HG02610 (cell line): Measurements from ENCODE around the gene VAV2.
"Not testable (repeated sequence)": the region's sequence is repeated elsewhere in the genome, so short reads cannot be mapped to it uniquely, and the experiment has no call there.

Experiments
- ATAC-seq: cut with Tn5 transposase; IDR thresholded peaks from one replicate; pipeline ENCODE4 v1.9.1; 2021; ENCODE audit warnings: mild to moderate bottlenecking, moderate library complexity; ENCODE audit not compliant: unreplicated experiment

VAV2 gene

DNA sequence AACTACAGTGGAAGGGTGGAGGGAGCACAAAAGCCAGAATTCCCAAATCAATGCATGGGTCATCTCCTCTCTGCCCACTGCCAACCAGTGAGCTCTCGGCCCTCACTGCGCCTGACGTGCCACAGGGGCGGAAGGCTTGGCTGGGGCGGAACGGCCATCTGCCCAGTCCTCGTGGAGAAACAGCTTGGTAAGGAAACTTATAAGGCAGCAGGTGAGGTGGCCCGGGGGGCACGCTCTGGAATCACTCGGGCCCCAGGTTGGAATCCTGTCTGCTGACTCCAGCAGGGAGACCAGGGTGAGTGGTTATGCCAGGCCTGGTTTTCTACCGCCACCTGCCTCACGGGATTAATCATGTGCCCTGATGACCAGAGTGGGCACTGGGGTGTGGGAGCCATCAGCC, 52.3 kb downstream of the VAV2 start:
- ATAC-seq: no peak

GRCh38 chr9:133939171-133939785, 52.8 kb downstream of the VAV2 start:
- no peak for ATAC-seq

DNA sequence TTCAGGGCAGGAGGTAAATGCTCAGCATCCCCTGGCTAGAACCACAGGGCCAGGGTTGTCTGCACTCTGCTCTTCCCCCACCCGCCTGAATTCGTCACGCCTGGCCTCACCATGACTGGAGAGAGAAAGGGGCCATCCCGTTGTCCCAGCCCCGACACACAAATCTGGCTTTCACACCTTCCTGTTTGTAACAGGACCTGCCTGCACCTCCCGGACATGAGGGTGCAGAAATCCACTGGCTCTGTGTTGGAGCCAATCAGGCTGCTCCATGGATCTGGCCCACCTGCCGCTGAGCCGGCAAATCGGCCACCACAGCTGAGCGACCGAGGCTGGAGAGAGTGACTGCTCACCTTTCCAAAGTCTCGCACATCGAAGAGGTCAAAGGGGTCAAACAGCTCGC, 53.4 kb downstream of the VAV2 start:
- no peak for ATAC-seq

GRCh38 chr9:133938086-133938485, 54.0 kb downstream of the VAV2 start:
- no peak for ATAC-seq

GRCh38 chr9:133937120-133937519, 55.0 kb downstream of the VAV2 start:
- no peak for ATAC-seq

- no peak for ATAC-seq
Measured at GRCh38 chr9:133935328-133936005, 56.7 kb downstream of the VAV2 start.

DNA sequence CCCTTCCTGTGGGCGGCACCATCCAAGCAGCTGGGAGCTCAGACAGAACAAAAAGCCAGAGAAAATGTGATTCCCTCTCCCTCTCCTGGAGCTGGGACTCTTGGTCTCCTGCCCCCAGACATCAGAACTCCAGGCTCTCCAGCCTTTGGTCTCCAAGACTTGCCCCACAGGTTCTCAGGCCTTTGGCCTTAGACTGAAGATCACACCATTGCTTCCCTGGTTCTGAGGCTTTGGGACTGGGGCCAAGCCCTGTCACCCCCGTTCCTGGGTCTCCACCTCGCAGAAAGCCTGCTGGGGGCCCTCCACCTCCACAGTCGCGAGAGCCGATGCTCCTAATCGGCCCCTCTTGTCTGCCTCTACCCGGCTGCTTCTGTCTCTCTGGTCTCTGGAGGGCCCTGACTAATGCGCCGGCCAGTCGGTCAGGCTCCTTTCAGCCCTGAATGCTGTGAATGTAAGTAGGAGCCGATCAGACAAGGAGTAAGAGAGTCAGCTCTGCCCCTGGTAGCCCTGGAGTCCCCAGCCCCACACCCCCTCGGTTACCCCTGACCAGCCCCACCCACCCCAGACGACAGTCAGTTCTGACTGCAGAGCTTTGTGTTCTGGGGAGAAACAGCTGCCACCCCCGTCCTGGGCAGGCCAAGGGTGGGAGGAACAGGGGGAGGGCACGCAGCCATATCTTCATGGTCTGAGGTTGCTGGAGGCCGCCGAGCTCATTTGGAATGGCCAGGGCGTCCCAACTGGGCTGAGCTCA, 57.5 kb downstream of the VAV2 start:
- ATAC-seq: no peak

DNA sequence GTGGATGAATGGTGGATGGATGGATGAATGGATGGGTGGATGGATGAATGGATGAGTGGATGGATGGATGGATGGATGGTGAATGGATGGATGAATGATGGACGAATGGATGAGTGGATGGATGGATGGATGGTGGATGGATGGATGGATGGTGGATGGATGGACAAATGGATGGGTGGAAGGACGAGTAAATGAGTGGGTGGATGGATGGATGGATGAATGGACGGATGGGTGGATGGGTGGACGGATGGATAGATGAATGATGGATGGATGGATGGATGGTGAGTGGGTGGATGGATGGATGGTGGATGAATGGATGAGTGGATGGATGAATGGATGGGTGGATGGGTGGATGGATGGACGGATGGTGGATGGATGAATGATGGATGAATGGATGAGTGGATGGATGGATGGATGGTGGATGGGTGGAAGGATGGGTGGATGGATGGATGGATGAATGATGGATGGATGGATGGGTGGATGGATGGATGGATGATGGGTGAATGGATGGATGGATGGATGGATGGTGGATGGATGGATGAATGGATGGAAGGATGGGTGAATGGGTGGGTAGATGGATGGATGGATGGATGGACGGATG, 58.6 kb downstream of the VAV2 start:
- no peak for ATAC-seq

GRCh38 chr9:133932633-133933032, 59.5 kb downstream of the VAV2 start:
- no peak for ATAC-seq

GRCh38 chr9:133932181-133932580, 59.9 kb downstream of the VAV2 start:
- ATAC-seq: no peak

- ATAC-seq: no peak
Measured at GRCh38 chr9:133930682-133931485, 61.2 kb downstream of the VAV2 start.

- ATAC-seq: no peak
Measured at GRCh38 chr9:133930046-133930681, 62.0 kb downstream of the VAV2 start.

DNA sequence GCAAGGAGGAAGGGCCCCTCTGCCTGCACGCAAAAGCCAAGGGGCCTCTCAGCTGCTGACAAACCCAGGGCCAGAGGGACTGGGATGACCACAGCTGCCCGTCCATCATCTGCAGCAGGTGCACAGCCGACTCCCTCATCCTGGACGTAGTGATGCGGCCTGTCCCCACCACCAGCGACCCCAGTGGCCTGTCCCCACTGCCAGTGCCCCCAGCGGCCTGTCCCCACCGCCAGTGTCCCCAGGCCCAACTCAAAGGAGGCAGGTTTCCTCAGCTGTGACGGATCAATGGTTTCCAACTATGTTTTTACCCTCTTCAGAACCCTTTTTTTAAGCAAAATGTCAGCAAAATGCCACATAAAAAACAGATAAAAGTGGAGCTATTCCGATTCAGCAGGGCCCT, 62.5 kb downstream of the VAV2 start:
- ATAC-seq: no peak

DNA sequence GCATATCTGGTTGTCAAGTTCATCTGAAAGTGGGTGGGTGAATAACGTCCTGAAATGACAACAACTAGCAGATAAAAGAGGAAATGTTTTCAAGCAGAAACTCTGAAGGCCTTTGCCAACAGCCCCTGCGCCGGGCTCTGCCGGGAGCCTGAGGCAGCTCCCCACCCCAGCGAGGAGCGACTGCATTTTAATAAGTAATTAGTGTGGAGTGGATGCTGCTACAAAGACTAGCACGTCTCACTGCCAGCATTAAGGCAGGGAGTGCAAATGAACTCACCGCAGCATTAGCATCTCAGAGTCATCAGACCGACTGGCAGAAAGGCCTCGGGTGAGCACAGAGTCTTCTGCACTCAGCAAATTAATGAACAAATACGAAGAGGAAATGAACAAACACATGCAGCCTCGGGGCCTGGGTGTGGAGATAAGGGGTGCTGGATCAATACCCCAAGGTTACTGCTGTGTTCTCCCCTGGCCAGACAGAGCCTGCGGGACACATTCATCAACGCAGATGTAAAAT, 63.8 kb downstream of the VAV2 start:
- no peak for ATAC-seq

- ATAC-seq: no peak
Measured at GRCh38 chr9:133927041-133927440, 65.1 kb downstream of the VAV2 start.

GRCh38 chr9:133926165-133926856, 65.8 kb downstream of the VAV2 start:
- no peak for ATAC-seq

DNA sequence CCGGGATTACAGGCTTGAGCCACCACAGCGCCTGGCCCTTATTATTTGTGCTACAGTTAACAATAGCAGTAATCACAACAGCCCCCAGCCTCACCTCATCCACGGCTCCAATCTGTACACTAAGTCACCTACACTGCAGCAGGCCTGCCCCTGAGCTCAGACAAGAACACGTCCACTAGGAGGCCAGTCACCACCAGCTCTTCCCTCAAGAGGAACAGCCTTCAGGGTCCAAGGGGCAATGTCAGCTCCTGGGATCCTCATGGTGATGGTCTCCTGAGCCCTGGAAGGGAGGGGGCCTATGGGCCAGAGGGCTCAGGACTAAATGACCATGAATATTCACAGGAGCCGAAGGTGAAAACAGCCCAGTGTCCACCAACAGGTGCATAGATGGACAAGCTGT, 67.7 kb downstream of the VAV2 start:
- no peak for ATAC-seq

DNA sequence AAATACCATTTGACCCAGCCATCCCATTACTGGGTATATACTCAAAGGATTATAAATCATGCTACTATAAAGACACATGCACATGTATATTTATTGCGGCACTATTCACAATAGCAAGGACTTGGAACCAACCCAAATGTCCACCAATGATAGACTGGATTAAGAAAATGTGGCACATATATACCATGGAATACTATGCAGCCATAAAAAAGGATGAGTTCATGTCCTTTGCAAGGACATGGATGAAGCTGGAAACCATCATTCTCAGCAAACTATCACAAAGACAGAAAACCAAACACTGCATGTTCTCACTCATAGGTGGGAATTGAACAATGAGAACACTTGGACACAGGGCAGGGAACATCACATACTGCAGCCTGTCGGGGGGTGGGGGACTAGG, 68.5 kb downstream of the VAV2 start:
- ATAC-seq: not testable (repeated sequence)

- no peak for ATAC-seq
Measured at GRCh38 chr9:133921866-133922265, 70.3 kb downstream of the VAV2 start.

GRCh38 chr9:133920471-133920870, 71.7 kb downstream of the VAV2 start:
- ATAC-seq: no peak
